OCI-LY1 (cell line): ENCODE results near the gene AGO1.

Experiments
- H2AFZ ChIP-seq: fragments of 200-600 bp; sonication (generic), shearing (Covaris generic); 2 replicates; pipeline ENCODE4 v1.6.0; 2014; ENCODE audit warnings: antibody characterized with exemption, mild to moderate bottlenecking, low read length
- H3F3A ChIP-seq: fragments of 200-600 bp; sonication (generic), shearing (Covaris generic); 2 replicates; pipeline ENCODE4 v1.6.0; 2014; ENCODE audit warnings: mild to moderate bottlenecking, antibody characterized with exemption, low read length, moderate library complexity; ENCODE audit not compliant: insufficient read depth
- H3K27ac ChIP-seq: fragments of 200-600 bp; sonication (generic); 2 replicates; pipeline ENCODE4 v1.5.1; 2014; ENCODE audit warnings: low read length, mixed run types, mild to moderate bottlenecking, low read depth; ENCODE audit not compliant: poor library complexity, severe bottlenecking
- H3K27me3 ChIP-seq: fragments of 200-600 bp; sonication (generic); 2 replicates; pipeline ENCODE4 v1.6.0; 2014; ENCODE audit warnings: antibody characterized with exemption, mild to moderate bottlenecking, low read length, moderate library complexity; ENCODE audit not compliant: insufficient read depth
- H3K36me3 ChIP-seq: fragments of 200-600 bp; sonication (generic); 2 replicates; pipeline ENCODE4 v1.6.1; 2014; ENCODE audit warnings: mild to moderate bottlenecking, antibody characterized with exemption, low read length, moderate library complexity, mixed read lengths; ENCODE audit not compliant: insufficient read depth
- H3K4me1 ChIP-seq: fragments of 200-600 bp; sonication (generic); 2 replicates; pipeline ENCODE4 v1.5.1; 2014; ENCODE audit warnings: mild to moderate bottlenecking, low read length, moderate library complexity; ENCODE audit not compliant: insufficient read depth, severe bottlenecking
- H3K4me2 ChIP-seq: fragments of 200-600 bp; sonication (generic), shearing (Covaris generic); 2 replicates; pipeline ENCODE4 v1.6.1; 2014; ENCODE audit warnings: low read length
- H3K4me3 ChIP-seq: fragments of 200-600 bp; sonication (generic); 2 replicates; pipeline ENCODE4 v1.5.1; 2014; ENCODE audit warnings: low read length, low read depth, mild to moderate bottlenecking, mixed read lengths; ENCODE audit not compliant: poor library complexity, severe bottlenecking
- H3K79me2 ChIP-seq: fragments of 200-600 bp; shearing (Covaris generic); 2 replicates; pipeline ENCODE4 v1.6.1; 2016; ENCODE audit warnings: mixed run types, low read length, mixed read lengths; ENCODE audit not compliant: insufficient read depth
- H3K9ac ChIP-seq: fragments of 200-600 bp; sonication (generic), shearing (Covaris generic); 2 replicates; pipeline ENCODE4 v1.6.1; 2014; ENCODE audit warnings: mild to moderate bottlenecking, low read length, mixed read lengths
- H3K9me2 ChIP-seq: fragments of 200-600 bp; sonication (generic), shearing (Covaris generic); 2 replicates; pipeline ENCODE4 v1.6.1; 2014; ENCODE audit warnings: low read depth, mild to moderate bottlenecking, low read length, mixed read lengths
- H3K9me3 ChIP-seq: fragments of 200-600 bp; shearing (Covaris generic); 2 replicates; pipeline ENCODE4 v1.6.1; 2014; ENCODE audit warnings: low read length, mixed read lengths
- H4K20me1 ChIP-seq: fragments of 200-600 bp; sonication (generic), shearing (Covaris generic); 2 replicates; pipeline ENCODE4 v1.6.0; 2016; ENCODE audit warnings: mild to moderate bottlenecking, low read length; ENCODE audit not compliant: insufficient read depth
- CTCF ChIP-seq: fragments of 200-600 bp; sonication (generic), shearing (Covaris generic); IDR thresholded peaks from 2 replicates; pipeline ENCODE4 v1.5.1; 2017; ENCODE audit warnings: mild to moderate bottlenecking, antibody characterized with exemption, low read length, moderate library complexity, mixed read lengths
- EZH2 ChIP-seq: fragments of 200-600 bp; sonication (generic), shearing (Covaris generic); IDR thresholded peaks from 2 replicates; pipeline ENCODE4 v1.8.0; 2017; ENCODE audit warnings: borderline replicate concordance, mixed run types, mild to moderate bottlenecking, antibody characterized with exemption, low read length, moderate library complexity, mixed read lengths

Gene AGO1

GRCh38 chr1:35924838-35925237 lies 41.8 kb downstream of the AGO1 start:
- Histone ChIP-seq H3K4me2 (no peak overlapping the region), H3K4me3 (no peak overlapping the region), H3F3A (0 out of 2 replicates have a peak, but pooled peaks cover 3% of the 10 kb centered on the region), H2AFZ (no peak overlapping the region), H3K36me3 (peaks cover 21% of the 10 kb centered on the region), H3K9ac (no peak overlapping the region), H3K27me3 (no peaks in the 10 kb centered on the region), H3K4me1 (peaks cover 2% of the 10 kb centered on the region), H3K27ac (no peak overlapping the region), H3K9me3 (no peaks in the 10 kb centered on the region), H4K20me1 (no peaks in the 10 kb centered on the region), H3K9me2 (no peaks in the 10 kb centered on the region), H3K79me2 (no peaks in the 10 kb centered on the region)
- TF ChIP-seq CTCF (no peak), EZH2 (no peak)

GRCh38 chr1:35925741-35926140 lies 42.7 kb downstream of the AGO1 start:
- H3K9me2 ChIP-seq: no peaks in the 10 kb centered on the region
- peaks cover 12% of the 10 kb centered on the region for H3K36me3 ChIP-seq
- TF ChIP-seq CTCF (no peak), EZH2 (no peak)
- no peaks in the 10 kb centered on the region for H3K79me2 ChIP-seq
- H3K9ac ChIP-seq: no peak overlapping the region
- no peaks in the 10 kb centered on the region for H3K27me3 ChIP-seq
- H3K4me2 ChIP-seq: no peak overlapping the region
- no peak overlapping the region for H2AFZ ChIP-seq
- H3K27ac ChIP-seq: no peak overlapping the region
- no peak overlapping the region for H3K4me3 ChIP-seq
- no peaks in the 10 kb centered on the region for H4K20me1 ChIP-seq
- 0 out of 2 replicates have a peak, but pooled peaks cover 3% of the 10 kb centered on the region for H3F3A ChIP-seq
- H3K9me3 ChIP-seq: no peaks in the 10 kb centered on the region
- peaks cover 7% of the 10 kb centered on the region for H3K4me1 ChIP-seq

- H3K4me3 ChIP-seq: no peak overlapping the region
- no peaks in the 10 kb centered on the region for H3K27me3 ChIP-seq
- H3K36me3 ChIP-seq: no peaks in the 10 kb centered on the region
- H3K9me2 ChIP-seq: no peaks in the 10 kb centered on the region
- no peaks in the 10 kb centered on the region for H4K20me1 ChIP-seq
- TF ChIP-seq CTCF: no peak
- TF ChIP-seq EZH2: no peak
- no peak overlapping the region for H3K4me2 ChIP-seq
- peaks cover 15% of the 10 kb centered on the region for H3K4me1 ChIP-seq
- no peak overlapping the region for H2AFZ ChIP-seq
- 0 out of 2 replicates have a peak, but pooled peaks cover 3% of the 10 kb centered on the region for H3F3A ChIP-seq
- H3K27ac ChIP-seq: no peak overlapping the region
- H3K9ac ChIP-seq: no peak overlapping the region
- peaks cover 10% of the 10 kb centered on the region for H3K79me2 ChIP-seq
- no peaks in the 10 kb centered on the region for H3K9me3 ChIP-seq
Observed at GRCh38 chr1:35927472-35927871, 44.5 kb downstream of the AGO1 start.
